ENCODE data around the gene IL17RA.

IL17RA gene

DNA sequence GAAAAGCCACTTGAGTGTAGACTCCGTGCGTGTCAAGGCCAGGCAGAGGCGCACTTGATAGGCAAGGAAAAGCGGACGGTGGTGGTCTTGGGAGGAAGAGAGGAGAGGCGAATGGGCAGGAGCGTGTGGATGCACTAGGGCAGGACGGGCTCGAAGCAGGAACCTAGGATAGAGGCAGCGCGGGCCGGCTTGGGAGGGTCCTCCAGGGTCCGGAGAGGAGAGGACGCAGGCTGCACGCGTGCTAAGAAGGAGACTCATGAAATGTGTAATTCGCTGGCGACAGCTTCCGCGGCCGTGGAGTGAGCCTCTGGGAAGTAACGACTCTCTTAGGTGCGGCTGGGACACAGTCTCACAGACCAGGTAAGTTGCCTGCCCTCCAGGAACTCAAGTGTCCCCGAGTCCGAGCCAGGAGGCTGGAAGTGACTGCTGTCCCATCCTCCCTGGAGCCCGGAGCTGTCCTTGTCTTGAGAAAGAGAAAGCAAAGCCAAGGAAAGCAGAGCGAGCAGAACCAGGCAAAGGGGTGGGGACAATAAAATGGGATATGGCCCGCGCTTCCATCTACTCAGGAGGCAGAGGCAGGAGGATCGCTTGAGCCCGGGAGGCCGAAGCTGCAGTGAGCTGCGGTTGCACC lies 874 bp upstream of the IL17RA start:
- DNase-seq (ENCODE audit: low read depth in 4 of 4, low spot score in 1 of 4): no peak

DNA sequence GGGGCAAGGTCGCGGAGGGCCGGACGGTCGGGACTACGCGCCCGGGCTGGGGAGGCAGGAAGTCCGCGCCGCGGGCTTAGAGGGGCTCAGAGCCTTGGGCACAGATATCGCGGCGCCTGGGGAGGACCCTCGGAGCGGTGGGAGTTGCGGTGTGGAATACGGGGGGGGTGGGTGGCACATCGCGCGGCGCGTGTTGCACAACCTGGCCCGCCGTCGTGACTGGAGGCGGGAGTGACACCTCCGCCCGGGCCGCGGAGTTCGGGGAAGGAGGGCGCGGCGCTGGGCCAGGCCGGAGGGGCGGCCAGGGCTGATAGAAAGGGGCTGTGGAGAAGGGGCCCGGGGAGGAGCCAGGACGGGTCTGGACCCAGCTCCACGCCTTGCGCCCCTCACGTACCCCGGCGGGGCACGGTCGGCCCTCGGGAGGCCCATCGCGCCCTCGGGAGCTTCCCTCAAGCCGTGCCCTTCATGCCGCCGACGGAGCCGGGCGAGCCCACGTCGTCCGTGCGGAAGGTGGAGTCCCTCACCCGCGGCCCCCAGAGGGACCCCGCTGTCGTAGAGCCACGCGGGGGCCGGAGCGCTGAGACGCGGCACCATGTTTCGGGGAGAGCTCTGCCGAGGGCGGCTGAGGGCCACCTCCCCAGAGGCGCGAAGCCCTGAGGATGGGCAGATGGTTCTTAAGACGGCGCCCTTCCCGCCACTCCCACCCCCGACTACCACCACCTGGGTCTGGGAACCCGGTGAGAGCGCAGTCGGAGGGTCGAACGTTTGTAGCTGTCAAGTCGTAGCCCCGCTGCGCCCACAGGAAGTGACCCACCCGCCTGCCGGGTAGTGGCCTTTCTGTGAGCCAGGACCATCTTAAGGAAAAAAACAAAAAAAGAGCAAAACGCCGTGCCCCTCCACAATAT lies 729 bp downstream of the IL17RA start:
- no peak for DNase-seq (ENCODE audit: low read depth in 4 of 4, low spot score in 1 of 4)

- no peak for DNase-seq (ENCODE audit: low read depth in 4 of 4, low spot score in 1 of 4)
Observed at GRCh38 chr22:17086296-17086695, 1.5 kb downstream of the IL17RA start.

DNA sequence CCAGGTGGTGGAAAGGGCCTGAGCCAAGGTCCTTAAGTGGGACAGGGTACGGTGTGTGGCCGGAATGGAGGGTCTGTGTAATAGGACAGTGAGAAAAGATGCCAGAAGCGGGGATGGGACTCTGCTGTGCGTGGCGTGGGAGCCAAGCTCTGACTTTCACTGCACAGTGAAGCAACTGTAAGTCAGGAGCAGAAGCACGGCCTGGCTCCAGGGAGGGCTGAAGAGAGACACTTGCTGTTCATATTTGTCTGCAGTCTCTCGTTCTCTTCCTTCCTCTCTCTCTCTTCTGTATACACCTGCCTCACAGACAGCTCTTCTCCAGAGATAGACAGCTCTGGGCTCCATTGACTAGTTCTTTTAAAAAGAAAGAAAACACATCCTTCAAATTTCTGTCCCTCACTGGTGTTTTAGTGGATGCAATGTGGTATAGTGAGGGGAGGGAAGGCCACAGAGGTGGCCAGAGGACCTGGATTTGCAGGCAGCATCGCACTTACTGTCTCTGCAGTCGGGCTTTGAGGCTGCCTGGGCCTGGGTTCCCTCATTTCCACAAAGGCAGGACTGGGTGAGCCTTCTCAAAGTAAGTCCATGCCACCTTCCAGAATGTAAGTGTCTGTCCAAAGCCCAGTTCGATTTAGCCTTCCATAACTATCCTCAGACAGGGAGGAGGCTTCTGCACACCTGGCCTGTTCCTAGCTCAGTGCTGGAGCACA lies 2.1 kb downstream of the IL17RA start:
- DNase-seq (ENCODE audit: low read depth in 4 of 4, low spot score in 1 of 4): no peak

DNA sequence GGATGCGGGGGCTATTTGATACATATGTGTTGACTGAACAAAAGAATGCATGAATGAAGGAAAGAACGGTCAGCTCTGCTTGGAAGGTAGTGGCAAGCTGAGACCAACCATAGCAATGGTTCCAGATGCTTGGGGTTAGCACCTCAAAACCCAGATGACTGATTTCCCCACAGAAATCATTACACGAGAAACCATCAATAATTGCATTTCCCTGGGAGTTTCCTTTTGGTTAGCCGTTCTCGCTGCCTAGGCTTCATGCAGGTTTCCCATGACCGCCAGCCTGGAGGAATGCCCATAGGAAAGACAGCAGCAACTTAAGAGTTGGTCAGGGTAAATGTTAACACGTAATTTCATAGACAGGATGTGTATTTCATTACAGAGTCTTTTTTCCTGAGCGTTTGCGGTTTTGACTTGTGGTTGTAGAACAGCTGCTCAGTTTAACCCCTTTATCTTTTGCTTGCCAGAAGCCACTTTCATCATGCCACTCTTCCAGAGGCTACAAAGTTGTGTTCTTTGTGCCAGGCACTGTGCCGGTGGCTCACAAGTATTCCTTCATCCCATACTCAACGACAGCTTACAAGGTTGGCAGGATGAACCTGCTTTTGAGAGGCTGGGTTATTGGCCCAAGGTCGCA lies 2.8 kb downstream of the IL17RA start:
- DNase-seq (ENCODE audit: low read depth in 4 of 4, low spot score in 1 of 4): no peak

DNA sequence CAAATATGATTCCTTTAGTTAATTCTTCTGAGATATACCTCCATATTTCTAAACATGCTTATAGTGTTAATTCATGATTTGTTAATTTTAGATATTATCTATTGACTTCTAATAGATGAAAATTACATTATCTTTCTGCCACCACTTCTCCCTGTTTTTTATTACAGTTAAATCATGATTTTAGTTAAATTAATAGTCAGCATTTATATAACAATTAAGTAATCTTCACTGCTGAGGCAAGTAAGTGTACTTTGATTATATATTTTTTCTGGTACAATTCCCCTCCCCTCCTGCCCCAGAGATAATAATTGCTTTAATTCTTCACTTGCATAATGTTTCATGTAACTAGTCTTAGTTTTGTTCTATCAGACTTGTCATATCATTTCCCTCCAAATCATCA lies 5.8 kb downstream of the IL17RA start:
- DNase-seq (ENCODE audit: low read depth in 4 of 4, low spot score in 1 of 4): no peak

GRCh38 chr22:17091851-17092250 lies 7.1 kb downstream of the IL17RA start:
- DNase-seq (ENCODE audit: low read depth in 4 of 4, low spot score in 1 of 4): no peak

DNA sequence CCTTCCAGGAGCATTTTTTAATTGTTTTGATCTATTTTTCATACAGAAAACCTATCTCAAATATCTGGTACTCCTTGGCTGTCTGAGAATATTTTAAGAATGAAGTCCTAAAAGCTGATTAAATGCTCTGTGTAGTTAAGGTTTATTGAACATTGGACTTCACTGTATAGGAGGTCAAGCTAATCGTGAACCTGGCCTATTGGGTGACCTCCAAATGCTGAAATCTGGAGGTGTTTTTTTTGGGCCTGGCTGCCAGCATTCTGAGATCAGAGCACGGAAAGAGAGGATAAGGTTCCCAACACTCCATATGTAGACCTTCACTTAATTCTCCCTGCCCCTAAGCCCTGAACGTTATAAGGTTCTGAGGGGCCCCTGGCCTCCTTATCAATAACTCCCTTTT lies 8.3 kb downstream of the IL17RA start:
- DNase-seq (ENCODE audit: low read depth in 4 of 4, low spot score in 1 of 4): no peak

DNA sequence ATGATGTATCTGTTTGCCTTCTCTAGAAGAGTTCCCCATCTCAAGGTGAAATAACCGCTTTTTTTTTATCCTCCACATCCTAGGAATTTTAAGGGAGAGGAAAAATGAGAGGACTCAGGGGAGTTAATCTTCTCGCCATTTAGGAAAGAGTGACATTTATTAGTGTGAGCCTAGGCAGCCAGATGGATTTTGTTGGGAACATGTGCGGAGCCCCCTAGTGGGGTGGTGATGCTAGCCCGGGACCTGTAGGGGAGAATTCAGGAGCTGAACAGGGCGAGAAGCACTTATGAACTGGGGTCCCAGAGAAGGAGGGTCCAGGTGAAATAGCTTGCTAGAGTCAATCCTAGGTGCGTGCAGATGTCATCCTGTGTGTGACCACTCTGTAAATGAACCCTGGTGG lies 10.7 kb downstream of the IL17RA start:
- DNase-seq (ENCODE audit: low read depth in 4 of 4, low spot score in 1 of 4): no peak

- no peak for DNase-seq (ENCODE audit: low read depth in 4 of 4, low spot score in 1 of 4)
Observed at GRCh38 chr22:17096071-17096470, 11.3 kb downstream of the IL17RA start.

- no peak for DNase-seq (ENCODE audit: low read depth in 4 of 4, low spot score in 1 of 4)
Observed at GRCh38 chr22:17097062-17097461, 12.3 kb downstream of the IL17RA start.

DNA sequence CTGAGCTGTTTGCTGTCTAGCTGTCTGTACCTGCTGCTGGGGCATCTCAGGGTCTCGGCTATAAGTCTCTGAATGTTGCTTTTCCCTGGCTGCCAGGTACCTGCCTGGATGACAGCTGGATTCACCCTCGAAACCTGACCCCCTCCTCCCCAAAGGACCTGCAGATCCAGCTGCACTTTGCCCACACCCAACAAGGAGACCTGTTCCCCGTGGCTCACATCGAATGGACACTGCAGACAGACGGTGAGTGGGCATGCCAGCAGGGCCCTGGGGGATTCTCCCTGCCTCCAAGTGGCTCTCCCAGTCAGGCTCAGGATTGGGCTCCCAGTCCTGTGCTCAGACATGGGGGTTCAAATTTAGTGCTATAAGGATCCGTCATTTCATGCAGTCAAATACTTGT lies 12.9 kb downstream of the IL17RA start:
- no peak for DNase-seq (ENCODE audit: low read depth in 4 of 4, low spot score in 1 of 4)

DNA sequence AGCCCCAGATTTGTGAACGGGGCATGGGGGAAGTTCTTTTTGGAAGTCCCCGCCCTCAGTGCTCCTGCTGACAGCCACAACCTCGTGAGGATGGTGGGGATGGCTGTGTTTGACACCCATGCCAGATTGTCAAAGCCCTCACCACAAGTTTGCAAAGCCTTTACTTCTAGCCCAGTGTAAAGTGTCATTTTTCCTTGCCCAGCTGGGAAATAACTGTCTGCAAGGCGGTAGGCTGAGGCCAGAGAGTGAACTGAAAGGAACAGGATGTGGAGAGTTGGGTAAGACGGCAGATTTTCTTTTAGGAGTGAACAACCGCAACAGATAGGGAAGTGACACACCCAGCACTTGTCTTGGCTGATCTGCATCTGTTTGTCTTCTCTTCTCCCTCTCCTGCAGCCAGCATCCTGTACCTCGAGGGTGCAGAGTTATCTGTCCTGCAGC lies 13.6 kb downstream of the IL17RA start:
- DNase-seq (ENCODE audit: low read depth in 4 of 4, low spot score in 1 of 4): no peak

DNA sequence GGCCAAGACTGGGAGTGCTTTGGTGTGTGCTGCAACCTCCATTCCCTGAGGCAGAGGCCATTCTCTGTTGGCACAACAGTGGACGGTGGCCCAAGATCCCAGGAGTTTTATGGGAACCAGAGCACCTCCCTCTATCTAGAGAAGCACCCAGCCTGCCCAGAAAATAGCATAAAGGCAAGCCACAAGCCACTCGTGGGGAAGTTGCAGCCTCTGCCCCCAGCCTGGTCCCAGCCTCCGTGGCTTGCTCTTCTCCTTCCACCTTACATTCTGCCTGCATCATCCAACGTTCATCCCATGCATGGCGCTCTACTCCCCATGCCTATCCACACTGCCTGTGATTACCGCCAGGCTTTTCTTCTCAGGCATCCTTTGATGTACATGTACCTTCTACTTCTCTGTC lies 15.8 kb downstream of the IL17RA start:
- DNase-seq (ENCODE audit: low read depth in 4 of 4, low spot score in 1 of 4): no peak

DNA sequence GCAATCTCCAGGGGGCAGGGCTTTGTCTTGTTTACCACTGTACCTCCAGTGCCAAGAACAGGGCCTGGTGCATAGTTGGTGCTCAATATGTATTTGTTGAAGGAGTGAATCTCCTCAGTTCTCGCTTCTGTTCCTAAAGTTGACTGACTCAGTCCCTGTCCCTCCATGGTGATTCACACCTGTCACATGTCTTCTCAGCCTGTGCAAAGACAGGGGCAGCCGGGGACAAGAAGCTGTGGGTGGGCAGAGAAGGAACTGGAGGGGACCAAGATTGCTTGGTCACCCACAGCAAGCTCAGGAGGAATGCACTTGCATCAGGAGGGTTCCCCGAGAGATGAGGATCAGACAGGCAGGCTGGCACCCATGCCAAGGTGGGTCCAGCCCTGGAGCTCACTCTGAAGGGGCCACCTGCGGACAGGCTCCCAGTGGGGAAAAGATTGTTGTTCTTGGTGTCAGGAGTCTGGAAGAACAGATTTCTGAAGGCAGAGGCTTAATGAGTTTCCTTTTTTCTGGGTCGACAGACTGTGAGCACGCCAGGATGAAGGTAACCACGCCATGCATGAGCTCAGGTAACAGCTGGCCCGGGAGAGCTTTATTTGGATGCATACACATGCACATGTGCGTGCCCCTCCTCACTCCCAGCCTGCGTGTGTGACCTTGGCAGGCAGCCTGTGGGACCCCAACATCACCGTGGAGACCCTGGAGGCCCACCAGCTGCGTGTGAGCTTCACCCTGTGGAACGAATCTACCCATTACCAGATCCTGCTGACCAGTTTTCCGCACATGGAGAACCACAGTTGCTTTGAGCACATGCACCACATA lies 16.9 kb downstream of the IL17RA start:
- DNase-seq (ENCODE audit: low read depth in 4 of 4, low spot score in 1 of 4): no peak

DNA sequence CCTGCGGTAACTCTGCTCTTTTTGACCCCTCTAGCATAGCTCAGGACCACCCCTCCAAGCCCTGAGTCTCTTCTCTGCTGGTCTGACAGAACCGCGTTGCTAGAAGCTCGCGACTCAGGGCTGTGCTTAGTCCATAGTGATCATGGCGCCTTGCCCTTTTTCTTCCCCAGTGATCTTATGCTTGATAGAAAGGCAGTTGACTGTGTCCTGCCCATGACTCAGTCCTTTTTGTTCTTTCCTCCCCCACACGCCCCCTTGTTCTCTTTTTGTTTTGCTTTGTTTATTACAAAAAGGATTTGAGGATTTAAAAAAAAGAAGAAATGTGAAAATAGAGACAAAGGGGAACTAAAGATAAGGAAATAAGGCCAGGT lies 17.5 kb downstream of the IL17RA start:
- no peak for DNase-seq (ENCODE audit: low read depth in 4 of 4, low spot score in 1 of 4)

GRCh38 chr22:17103351-17103750 lies 18.6 kb downstream of the IL17RA start:
- no peak for DNase-seq (ENCODE audit: low read depth in 4 of 4, low spot score in 1 of 4)

DNA sequence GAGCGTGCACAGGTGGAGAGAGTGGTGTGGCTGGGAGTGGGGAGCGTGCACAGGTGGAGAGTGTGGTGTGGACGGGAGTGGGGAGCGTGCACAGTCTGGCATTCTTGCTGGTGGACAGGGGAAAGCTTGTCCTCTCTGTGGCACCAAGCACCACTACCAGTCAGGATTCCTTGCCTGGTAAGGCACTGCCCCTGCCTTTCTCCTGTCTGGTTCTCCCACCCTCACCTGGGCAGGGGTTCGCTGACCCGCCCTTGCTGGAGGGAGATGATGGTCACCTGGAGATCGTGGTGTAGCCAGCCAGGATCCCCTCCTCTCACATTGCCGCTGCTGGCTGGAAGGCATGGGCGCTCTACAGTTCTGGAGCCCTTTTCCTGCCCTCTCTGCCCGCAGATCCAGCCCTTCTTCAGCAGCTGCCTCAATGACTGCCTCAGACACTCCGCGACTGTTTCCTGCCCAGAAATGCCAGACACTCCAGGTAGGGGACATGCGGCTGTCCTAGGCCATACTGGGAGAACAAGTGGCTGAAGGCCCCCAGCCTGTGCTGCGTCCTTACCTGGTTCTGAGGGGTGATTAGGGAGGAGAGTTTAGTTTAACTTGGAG lies 19.6 kb downstream of the IL17RA start:
- no peak for DNase-seq (ENCODE audit: low read depth in 4 of 4, low spot score in 1 of 4)

- DNase-seq (ENCODE audit: low read depth in 4 of 4, low spot score in 1 of 4): no peak
Observed at GRCh38 chr22:17105143-17106129, 20.6 kb downstream of the IL17RA start.
